HG02870 (cell line): ENCODE data around the gene AXIN1.
"Not testable (repeated sequence)": the region's sequence is repeated elsewhere in the genome, so short reads cannot be mapped to it uniquely, and the experiment has no call there.

ENCODE experiments used
- ATAC-seq: cut with Tn5 transposase; IDR thresholded peaks from one replicate; pipeline ENCODE4 v1.9.1; 2021; ENCODE audit warnings: mild to moderate bottlenecking, moderate library complexity; ENCODE audit not compliant: unreplicated experiment

The AXIN1 gene

GRCh38 chr16:381012-381788 is 28.7 kb upstream of the AXIN1 start:
- no peak for ATAC-seq

- ATAC-seq, result no peak
Observed at GRCh38 chr16:380762-381011, 28.2 kb upstream of the AXIN1 start.

GRCh38 chr16:379961-380761 is 27.6 kb upstream of the AXIN1 start:
- no peak for ATAC-seq

DNA sequence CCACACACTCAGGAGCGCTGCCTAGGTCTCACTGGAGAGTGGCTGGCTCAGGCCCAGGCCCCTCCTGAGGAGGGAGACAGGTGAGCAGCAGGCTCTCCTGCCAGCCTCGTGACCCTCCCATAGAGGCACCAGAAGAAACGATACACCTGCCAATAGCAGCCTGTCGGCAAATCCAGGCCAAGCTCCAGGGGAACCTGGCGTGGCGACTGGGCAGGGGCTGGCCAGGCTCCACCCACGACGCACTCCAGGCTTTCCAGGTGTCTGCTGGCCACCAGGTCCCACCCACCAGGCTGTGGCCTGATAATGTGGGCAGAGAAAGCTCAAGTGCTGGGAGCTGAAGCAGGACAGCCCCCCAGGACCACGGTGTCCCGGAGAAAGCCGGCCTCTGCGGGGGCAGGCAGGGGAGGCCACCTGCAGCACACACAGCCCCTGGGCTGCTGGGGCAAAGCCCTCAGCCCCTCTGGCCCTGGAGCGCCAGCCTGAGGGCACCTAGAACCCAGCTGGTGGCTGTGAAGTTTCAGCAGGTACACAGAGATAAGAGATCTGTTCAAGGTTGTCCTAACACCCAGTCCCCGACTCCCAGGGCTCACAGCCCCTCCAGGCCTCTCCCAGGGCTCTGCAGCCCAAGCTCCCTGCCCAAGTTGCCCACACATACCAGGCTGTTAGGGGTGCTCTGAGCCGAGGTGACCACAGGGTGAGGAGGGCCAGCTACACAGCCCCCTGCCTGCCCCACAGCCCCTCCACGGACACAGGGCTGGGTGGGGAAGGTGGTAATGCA is 26.8 kb upstream of the AXIN1 start:
- ATAC-seq, result no peak

DNA sequence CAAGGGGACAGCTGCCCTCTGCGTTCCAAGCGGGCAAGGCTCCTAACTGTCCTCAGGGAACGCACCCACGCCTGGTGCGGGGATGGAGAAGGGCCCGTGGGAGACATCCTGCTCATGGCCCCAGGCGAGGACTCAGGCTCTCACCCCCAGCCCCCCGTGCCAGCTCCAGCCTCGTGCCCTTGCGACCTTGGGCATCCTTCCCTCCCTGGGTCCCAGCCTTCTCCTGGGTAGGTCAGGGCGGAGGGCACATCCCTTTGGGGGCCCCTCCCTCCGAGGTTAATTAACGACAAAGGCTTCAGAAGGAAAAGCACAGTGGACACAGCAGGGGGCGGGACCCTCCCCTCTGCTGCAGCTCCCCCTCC is 26.3 kb upstream of the AXIN1 start:
- no peak for ATAC-seq

DNA sequence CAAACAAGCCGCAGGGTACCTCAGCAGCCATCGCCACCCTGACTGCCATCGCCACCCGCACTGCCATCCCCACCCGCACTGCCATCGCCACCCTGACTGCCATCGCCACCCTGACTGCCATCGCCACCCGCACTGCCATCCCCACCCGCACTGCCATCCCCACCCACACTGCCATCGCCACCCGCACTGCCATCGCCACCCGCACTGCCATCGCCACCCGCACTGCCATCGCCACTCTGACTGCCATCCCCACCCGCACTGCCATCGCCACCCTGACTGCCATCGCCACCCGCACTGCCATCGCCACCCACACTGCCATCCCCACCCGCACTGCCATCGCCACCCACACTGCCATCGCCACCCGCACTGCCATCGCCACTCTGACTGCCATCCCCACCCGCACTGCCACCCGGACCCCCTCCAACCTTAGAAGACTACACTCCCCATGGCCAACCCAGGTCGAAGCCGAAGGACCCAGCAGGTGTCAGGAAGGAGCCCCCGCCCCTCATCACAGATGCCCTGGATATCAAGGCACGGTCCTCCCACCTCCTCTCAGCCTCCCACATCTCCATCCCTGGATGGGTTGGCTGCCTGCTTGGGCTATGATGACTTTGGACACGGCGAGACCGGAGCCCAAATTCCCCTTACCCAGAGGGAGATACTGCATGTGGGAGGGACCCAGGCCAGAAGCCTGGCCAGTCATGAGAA is 25.7 kb upstream of the AXIN1 start:
- ATAC-seq, result not testable (repeated sequence)

- ATAC-seq, result no peak
Observed at GRCh38 chr16:377419-377951, 25.0 kb upstream of the AXIN1 start.

- no peak for ATAC-seq
Observed at GRCh38 chr16:376817-377418, 24.4 kb upstream of the AXIN1 start.

DNA sequence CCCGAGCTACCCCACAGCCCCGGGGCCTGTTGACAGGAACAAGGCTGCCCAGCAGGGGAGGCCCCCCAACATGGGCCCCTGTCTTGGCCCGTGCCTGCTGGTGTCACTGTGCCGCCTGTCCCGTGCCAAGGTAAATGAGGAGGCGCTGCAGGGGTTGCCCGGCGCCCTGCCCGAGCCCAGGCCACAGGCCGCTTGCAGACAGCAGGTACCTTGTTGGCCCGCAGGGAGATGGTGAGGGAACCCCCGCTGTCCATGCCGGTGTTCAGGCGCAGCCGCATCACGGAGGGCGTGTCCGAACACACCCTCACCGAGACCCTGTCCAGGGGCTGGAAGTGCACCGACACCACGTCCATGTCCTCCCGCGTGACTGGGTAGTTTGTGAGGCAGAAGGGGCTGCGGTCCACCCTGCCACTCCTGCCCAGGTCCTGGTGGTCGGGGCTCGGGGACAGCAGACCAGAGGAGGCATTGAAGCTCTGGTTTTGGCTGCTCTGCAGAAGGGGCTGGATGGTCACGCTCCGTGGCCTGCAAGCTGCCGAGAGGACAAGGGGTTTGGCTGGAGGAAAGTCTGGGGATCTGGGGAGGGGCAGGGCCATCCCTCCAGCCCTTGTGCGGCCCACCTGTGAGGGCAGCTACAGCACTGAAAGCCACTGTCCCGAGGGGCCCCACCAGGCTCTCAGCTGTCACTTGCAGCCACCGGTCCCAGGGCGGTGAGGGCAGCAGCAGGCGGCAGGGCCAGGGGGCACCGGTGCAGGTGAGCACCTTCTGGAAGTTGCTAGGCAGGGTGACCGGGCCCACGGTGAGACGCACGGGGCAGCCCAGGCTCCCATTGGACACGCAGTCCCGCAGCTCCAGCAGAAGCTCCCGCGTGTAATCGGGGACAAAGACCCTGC is 23.6 kb upstream of the AXIN1 start:
- no peak for ATAC-seq

DNA sequence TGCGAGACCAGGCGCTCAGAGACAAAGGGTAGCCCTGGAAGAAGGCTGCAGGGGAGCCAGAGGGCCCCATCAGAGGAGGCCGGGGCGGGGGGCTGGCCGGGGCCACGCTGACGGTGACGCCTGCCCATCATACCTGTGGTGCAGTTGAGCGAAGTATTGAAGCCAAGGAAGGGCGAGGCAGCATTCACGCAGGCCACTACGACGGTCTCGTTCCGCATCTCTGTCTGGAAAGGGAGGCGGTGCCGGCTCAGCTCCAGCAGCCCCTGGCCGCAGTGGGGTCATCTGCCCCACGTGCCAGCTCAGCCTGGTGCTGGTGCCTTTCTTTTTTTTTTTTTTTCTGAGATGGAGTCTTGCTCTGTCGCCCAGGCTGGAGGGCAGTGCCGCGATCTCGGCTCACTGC is 22.7 kb upstream of the AXIN1 start:
- no peak for ATAC-seq

- ATAC-seq, result no peak
Observed at GRCh38 chr16:374616-374926, 22.0 kb upstream of the AXIN1 start.

DNA sequence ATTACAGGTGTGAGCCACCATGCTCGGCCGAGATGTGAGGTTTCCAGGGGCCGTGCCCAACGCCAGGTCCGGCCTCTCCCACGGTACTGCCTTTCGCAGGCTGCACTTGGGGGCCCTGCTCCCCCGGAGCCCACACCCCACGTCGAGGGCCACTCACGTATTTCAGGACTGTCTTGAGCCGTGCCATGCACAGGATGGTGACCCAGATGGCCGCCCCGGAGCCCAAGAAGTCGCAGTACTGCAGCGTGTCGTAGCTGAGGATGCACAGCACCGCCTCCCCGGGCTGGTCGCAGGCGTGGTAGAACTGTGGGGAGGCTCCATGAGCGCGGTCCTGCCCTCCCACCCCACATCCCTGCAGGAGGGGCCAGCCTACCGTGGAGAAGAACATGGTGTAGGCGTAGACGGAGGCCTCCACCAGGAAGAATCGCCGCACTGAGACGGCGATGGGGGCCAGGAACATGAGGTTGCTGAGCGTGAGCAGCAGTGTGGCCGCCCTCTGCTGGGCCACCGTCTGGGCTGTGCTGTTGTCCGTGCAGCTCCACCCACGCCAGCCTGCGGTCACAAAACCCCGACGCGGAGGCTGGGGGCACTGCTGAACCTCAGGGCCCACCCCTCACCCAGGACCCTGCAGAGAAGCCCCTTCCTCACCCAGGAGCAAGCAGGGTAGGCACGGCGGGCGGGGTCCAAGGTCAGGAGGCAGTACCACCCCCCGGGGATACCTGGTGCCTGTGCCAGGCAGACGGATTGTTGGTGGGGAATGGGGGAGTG is 21.5 kb upstream of the AXIN1 start:
- ATAC-seq, result no peak

DNA sequence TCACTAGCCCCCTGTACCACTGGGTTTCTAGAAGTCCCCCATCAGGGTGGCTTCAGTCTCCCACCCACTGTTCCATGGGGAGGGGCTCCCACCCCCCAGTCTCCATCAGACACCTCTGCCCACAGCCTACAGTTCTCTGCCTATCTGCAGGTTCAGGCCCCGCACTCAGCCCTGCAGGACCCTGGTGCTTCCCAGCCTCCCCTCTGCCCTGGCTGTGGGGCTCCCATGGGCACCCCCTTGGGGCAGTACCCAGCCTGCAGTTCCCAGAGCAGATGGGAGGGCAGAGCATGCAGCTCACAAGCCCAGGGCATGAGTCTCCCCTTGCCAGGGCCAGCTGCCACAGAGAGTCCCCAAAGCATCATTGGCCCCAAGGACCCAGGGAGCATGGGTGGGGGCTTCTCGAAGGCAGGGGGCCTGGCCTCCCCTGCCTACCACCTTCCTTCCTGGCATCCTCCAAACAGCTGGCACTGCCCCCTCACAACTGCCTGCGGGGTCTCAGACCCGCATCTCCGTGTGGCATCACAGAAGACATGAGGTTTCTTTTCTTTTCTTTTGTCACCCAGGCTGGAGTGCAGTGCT is 20.6 kb upstream of the AXIN1 start:
- ATAC-seq, result no peak

- no peak for ATAC-seq
Observed at GRCh38 chr16:372302-372983, 19.9 kb upstream of the AXIN1 start.

DNA sequence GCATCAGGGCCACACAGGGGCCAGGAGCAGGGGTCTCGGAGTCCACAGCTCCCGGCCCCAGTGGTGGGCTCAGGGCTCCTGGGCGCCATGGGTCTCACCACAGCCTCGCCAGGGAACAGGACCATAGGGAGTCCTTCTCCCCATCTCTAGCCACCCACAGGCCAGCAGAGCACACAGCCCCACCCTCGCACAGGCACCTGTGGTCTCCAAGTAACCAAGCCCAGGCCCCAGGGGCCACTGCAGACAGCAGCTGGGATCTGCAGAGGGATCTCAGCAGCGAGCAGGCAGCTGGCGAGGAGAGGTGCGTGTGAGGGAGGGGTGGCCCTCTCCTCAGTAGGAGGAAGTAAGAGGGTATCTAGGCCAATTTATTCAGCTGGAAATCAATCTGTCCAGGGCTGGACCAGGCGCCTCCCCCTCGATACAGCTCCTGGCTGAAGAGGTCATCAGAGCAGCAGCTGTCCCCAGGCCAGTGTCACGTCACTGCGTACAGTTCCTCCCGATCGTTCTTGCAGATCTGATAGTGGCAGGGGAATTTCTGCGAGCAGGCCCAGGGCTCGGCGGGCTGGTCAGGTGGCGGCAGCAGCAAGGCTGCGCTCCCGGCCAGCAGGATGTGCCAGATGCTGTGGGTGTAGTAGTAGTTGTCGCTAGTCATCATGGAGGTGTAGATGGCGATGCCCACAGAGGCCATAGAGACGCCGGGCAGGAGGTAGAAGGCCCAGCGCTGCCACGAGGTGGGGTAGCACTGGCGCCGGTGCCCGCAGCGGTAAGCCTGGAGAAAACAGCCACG is 19.2 kb upstream of the AXIN1 start:
- no peak for ATAC-seq

GRCh38 chr16:370979-371514 is 18.5 kb upstream of the AXIN1 start:
- no peak for ATAC-seq

DNA sequence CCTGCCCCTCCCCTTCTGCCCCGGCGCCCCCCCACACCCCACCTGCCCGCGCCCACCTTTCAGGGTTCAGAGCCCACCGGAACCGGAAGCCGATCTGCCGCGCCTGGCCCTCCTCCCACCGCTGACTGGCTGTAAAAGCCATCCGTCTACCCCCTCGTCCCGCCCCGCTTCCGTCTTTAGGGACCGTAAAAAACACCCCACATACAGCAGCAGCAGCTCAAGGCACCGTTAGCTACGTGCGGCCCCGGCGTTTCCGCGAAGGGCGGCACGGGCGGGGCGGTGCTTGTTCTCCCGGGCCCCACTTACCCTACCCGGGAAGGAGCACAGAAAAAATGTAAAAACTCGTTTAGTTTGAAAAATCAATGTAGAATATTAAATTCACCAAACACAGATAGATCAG is 17.9 kb upstream of the AXIN1 start, which contains the start of gene MRPL28:
TSS of gene MRPL28 (minus strand) at position 96 of the 400 bp plus-strand sequence. CDS start 320 bp downstream, outside the sequence.
- peak; percentile 79 for ATAC-seq
